Amygdala (tissue), 56 donors: Measurements from ENCODE around the gene DAB2.
A peak's percentile ranks its signal among the peaks of the same experiment; 100 is the strongest.
"Not testable (repeated sequence)": the region's sequence is repeated elsewhere in the genome, so short reads cannot be mapped to it uniquely, and the experiment has no call there.

Experiments used
- DNase-seq, 56 donors: peaks; one replicate each; lab custom pipeline; 2025; lab: John Stamatoyannopoulos, UW

DAB2 gene

DNA sequence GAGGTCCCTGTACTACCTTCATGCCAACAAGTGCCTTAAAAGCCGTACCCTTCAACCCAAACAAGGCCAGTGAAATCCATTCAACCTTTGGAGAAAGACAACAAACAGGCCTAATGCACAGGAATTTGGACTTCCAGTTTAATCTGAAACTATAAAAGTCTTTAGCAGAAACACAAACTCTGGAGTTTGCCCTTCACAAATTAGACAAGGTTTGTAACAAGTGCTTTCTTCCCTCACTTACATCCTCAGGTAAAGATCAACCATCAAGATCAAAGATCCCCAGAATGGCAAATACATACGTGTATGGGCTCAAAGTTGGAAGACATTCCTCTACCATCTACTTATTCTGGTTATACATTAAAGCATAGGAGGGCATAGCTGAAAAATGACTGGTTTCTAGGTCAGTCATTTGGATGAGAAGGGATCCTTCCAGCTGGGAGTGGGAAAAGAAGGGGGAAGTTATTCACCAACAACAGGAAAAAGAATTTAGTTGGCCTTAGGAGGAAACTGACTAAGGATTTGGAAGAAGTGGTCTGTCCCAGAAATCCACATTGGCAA, 2.0 kb downstream of the DAB2 start:
- DNase-seq = no peak

- DNase-seq = no peak
Measured at GRCh38 chr5:39422036-39422606, 2.7 kb downstream of the DAB2 start.

DNA sequence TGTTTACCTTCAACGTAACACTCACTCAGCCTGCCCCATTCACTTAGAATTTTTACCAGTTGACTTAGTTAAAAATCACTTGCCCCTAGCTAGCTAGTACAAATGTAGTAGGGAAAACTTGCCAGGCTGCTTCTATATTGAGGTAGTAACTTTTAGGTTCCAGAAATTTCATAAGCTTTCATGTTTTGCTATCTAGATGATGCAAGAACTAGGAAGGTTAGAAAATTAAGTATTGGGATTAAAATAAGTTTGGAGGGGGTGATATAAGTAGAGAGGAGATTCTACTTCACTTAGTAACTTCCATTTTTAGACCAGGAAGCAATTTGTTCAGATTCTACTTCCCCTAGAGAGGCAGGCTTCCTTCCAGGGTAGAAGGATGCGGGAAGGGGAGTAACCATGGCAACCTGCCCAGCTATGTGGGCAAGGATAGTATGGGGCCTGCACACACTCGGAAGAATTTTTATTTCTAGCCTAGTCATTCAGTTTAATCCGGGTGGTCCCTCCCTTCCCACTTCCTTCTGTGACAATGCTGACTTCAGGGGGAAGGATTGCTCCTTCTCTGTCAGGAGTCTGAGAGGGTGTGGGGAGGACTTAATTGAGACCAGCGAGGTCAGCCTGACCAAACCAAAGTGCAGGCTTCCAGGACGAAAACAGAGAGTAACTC, 4.2 kb downstream of the DAB2 start:
- peak in 32 of 56 donors; percentile 3 to 67 (median 17) for DNase-seq

GRCh38 chr5:39419796-39420195, 5.0 kb downstream of the DAB2 start:
- DNase-seq = no peak

DNA sequence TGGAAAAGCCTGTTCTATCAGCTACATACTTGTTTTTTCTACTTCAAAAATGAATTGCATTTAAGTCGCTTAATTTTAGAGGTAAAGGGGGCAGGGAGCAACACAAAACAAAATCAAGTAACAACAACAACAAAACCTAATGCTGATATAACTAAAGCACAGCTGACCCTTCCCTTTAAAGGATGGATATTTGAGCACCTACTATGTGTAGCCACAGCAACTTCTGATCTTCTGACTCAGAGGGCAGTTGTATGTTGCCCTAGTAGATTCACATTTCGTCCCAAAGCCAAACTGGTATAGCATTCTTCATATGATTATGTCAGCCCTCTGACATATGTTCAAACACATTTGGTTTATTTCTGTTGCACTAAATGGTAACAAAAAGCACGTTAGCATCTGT, 6.8 kb downstream of the DAB2 start:
- no peak for DNase-seq

DNA sequence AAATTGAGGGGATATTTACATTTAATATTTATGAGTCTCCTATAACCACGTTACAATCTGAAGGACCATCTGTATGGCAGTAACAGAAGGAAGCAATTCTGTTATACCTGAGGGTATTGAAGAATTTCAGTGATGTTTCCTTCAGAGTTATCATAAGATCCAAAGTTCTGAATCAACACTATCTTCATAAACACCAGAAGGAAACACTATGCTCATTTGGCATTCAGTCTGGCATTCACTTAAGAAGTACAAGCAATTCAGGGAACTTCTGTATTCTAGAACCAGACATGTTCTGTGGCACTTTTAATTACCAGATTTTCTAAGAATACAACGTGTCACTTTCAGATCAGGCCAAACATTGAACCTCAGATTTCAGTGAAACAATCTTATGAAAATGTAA, 9.6 kb downstream of the DAB2 start:
- DNase-seq = no peak

DNA sequence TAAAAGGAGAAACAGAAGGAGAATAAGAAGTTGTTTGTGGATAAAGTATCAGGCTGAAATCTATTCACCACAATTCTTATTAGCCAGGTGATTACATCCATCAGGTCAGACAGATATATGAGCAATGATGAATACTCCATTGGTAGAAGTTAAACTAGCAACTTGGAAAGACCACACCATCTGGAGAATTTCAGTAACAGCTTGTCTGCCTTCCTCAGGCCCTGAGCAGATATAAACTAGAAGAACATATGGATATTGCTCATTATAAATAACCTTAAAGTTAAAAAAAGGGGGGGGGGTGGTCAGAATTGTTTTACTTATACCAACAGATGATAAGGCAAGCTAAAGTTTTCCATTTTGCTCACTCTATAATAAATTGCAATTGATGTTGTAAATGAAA, 10.4 kb downstream of the DAB2 start:
- DNase-seq = no peak

DNA sequence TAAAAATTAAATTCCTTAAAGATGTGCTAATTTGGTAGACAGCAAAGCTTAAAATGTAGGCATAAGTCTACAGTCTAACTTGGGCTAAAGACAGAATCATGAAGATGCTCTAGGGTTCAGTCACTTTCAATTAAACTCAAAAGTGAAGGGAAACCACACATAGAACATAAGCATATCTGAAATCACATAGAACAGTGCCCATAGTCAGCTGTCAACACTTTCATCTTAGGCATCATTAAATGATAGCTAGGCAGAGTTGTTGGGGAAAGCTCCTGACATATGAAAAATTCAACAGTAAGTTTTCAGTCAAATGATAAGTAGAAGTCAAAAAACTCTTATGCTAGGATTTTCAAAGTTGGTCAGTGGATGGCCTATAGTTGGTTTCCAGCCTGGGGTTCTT, 11.0 kb downstream of the DAB2 start:
- DNase-seq = no peak

DNA sequence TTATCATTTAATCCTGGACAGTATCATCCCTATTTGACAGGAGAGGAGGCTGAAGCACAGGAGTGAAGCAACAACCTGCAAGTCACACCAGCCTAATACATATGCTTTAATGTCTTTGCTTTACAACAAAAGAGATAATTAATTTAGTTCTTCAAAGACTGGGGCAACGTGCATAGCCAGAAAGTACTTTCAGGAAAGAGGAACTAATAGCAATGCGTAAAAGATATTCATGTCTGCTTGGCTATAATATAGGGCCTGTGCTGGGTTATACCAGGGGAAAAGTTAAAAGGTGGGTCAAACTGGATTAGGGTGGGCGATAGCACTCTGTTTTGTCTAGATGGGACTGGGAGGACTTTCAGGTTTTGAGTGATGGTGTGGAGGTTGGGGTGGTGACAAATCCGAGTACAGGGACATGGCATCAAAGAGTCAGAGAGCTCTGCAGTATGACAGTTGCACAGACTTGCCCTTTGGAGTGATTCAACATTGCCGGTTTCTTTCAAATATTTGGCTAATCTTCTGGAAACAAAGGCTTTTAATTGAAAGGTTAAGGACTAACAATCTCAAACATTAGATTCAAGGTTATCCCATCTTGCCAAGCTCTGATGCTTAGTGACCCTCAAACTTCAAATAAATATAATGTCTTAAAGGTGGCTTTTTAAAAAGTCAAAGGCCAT, 11.9 kb downstream of the DAB2 start:
- DNase-seq = no peak

GRCh38 chr5:39411985-39412384, 12.8 kb downstream of the DAB2 start:
- DNase-seq = no peak

DNA sequence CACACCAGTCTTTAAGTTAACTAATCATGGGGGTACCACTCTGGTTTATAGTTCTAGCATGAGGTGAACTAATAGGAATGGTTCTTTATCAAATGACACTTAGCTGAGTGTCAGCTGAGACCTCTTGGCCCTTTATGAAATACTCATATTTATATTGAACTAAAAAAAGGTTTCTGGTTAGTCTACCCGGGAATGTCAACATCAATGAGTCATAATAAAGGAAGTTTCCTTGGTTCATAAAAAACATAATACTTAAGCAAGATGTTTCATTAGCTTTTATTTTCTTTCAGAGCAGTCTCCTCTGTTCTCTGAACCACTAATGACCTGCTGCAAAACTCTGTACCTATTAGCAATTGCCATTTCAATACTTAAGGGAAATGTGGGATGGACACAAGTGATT, 13.7 kb downstream of the DAB2 start:
- no peak for DNase-seq

GRCh38 chr5:39409033-39409432, 15.7 kb downstream of the DAB2 start:
- no peak for DNase-seq

- DNase-seq = no peak
Measured at GRCh38 chr5:39405083-39405843, 19.5 kb downstream of the DAB2 start.

- not testable (repeated sequence) for DNase-seq
Measured at GRCh38 chr5:39403761-39404160, 21.0 kb downstream of the DAB2 start.

DNA sequence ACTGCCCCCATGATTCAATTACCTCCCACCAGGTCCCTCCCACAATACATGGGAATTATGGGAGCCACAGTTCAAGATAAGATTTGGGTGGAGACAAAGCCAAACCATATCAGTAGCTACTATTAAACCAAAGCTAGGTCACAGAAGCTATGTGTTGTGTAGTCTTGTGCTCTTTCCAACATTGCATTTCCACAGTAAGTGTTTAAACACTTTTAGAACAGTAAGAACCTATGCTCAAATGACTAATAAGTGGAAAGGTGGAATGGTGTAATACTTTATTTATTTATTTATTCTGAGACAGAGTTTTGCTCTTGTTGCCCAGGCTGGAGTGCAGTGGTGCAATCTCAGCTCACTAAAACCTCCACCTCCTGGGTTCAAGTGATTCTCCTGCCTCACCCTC, 22.6 kb downstream of the DAB2 start:
- DNase-seq = not testable (repeated sequence)

GRCh38 chr5:39400713-39401578, 23.8 kb downstream of the DAB2 start:
- no peak for DNase-seq

DNA sequence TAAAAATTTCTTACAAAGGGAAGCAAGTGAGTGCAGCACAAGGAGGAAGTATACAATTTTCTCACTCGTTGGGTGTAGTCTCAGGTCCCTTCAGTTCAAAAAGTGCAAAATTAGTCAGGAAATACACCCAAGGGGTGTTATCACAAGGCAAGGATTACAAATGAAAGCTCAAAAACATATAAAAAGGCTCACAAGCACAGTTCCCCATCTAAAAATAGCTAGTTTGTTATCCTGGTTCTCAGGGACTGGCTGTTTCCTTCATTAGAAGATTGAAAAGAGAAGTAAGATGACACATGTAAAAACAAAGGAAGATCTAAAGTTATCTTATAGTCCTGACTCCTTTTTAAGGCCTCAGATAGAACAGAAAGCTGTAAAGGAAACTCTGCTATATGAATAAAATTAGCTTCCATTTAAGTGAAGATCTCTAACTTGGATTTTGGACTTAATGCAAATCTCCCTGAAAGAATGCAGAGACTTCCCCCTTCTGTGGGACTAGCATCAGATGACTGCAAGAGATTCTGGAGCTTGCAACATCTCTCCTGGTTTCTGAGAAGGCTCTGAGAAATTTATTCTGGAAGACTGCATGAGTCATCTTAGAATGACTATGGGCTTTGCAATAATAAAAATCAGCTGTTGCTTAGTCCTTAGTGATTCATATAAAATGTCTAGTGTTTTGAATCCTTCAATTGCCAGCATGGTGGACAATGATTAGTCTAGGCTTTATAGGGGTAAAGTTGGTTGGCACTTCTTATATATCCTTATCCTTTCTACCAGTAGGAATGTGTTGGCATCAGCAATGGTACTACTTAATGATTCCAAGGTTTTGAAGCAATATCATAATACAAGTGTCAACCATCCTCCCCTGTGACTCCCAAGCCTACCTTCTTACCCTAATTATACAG, 25.4 kb downstream of the DAB2 start:
- peak in 2 of 56 donors; percentile 3 to 27 for DNase-seq

- no peak for DNase-seq
Measured at GRCh38 chr5:39396843-39397242, 27.9 kb downstream of the DAB2 start.

DNA sequence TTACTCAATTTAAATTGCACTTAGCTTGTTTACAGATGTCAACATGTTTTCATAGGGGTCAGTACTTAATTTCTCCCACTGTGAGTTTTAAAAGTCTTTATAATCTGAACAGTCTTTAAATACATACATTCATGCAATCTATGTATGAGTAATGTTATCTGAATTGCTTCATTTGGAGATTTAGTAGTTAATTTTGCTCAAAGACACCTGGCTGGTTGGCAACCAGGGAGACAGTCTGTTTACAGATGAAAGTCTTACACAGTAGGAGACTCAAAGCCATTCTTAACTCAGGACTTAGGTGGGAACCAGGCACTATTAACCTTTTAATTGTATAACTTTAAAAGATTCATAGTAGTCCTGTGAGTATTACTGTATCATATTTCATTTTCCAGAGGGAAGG, 29.3 kb downstream of the DAB2 start:
- no peak for DNase-seq
